HCT116 (cell line): ENCODE results near the gene CST11. TPM values are rescaled to one million over a fixed set of nuclear protein-coding genes. Genes with fewer than 3 reads are reported as not detected.

ENCODE experiments used
- ATAC-seq: fragments of 200-7000 bp; cut with Tn5 transposase; 2 replicates; pipeline ENCODE4 v1.9.1; 2020; ENCODE audit warnings: mild to moderate bottlenecking, moderate library complexity
- BruUV-seq: library from RNA; stranded (reverse); fragments of 400-500 nt; replicated peaks from 2 replicates; lab custom pipeline; 2021; lab: Mats Ljungman, UMichigan
- CTCF ChIA-PET: fragments of 300-600 bp; sonication (Branson Sonifier 250); formaldehyde crosslinking; loops from one replicate; lab custom pipeline; 2021; ENCODE audit warnings: antibody characterized with exemption; lab: Charles Lee
- POLR2A ChIA-PET: fragments of 300-600, 350-600 bp; sonication (Branson Sonifier 250); formaldehyde crosslinking; loops from one replicate; lab custom pipeline; 2021; ENCODE audit warnings: antibody characterized with exemption; lab: Charles Lee
- RAD21 ChIA-PET, 2 experiments: fragments of 300-600 bp; sonication (Branson Sonifier 250); formaldehyde crosslinking; loops; one replicate each; lab custom pipeline; 2023; ENCODE audit warnings: low total read pairs in 2 of 2; ENCODE audit not compliant: uncharacterized antibody in 2 of 2, unreplicated experiment in 2 of 2, low non-redundant PET in 1 of 2; lab: Charles Lee
- DNase-seq: peaks from one replicate; pipeline ENCODE4 v3.0.0-alpha.2; 2010; ENCODE audit warnings: low read depth, low spot score
- H2AFZ ChIP-seq: fragments of 200-600 bp; shearing (Covaris generic), sonication (generic); 2 replicates; pipeline ENCODE4 v1.6.1; 2017; ENCODE audit warnings: low read depth, mixed run types, mixed read lengths, antibody characterized with exemption, low read length; ENCODE audit not compliant: poor library complexity, severe bottlenecking
- H3K27ac ChIP-seq: 2 replicates; pipeline ENCODE4 v1.5.1; 2012; ENCODE audit warnings: low read depth, low read length
- H3K27me3 ChIP-seq: fragments of 200-600 bp; sonication (generic); 2 replicates; pipeline ENCODE4 v1.6.1; 2016; ENCODE audit warnings: mixed run types, low read length, mixed read lengths; ENCODE audit not compliant: insufficient read depth
- H3K36me3 ChIP-seq, 2 experiments: fragments of 200-500 bp in 1 of 2; fragments of 200-600 bp in 1 of 2; sonication (Bioruptor generic) in 1 of 2; sonication (generic) in 1 of 2; 2 replicates each; pipeline versions ENCODE4 v1.5.1 to v1.6.1; 2014 to 2016; ENCODE audit warnings: low read length in 2 of 2, inconsistent platforms in 1 of 2, mixed read lengths in 1 of 2, mixed run types in 1 of 2; ENCODE audit not compliant: insufficient read depth in 2 of 2, control insufficient read depth in 1 of 2
- H3K4me1 ChIP-seq, 2 experiments: fragments of 200-600 bp in 1 of 2; sonication (generic) in 1 of 2; 2 replicates each; pipeline versions ENCODE4 v1.5.1 to v1.6.1; 2012 to 2017; ENCODE audit warnings: low read length in 2 of 2, inconsistent platforms in 1 of 2, mild to moderate bottlenecking in 1 of 2, mixed read lengths in 1 of 2, mixed run types in 1 of 2, moderate library complexity in 1 of 2; ENCODE audit not compliant: insufficient read depth in 2 of 2, control insufficient read depth in 1 of 2
- H3K4me2 ChIP-seq: fragments of 200-600 bp; sonication (generic); 2 replicates; pipeline ENCODE4 v1.6.1; 2017; ENCODE audit warnings: mixed run types, low read length, mixed read lengths
- H3K4me3 ChIP-seq, 2 experiments: fragments of 200-600 bp in 1 of 2; sonication (generic) in 1 of 2; replicated peaks in 1 of 2; 2 replicates each; pipeline ENCODE4 v1.5.1; 2011 to 2016; ENCODE audit warnings: low read length in 2 of 2, control low read depth in 1 of 2, low read depth in 1 of 2, mild to moderate bottlenecking in 1 of 2, mixed read lengths in 1 of 2, mixed run types in 1 of 2
- H3K79me2 ChIP-seq: fragments of 200-600 bp; sonication (generic); 2 replicates; pipeline ENCODE4 v1.6.1; 2017; ENCODE audit warnings: mild to moderate bottlenecking, mixed run types, low read length, moderate library complexity, mixed read lengths; ENCODE audit not compliant: insufficient read depth
- H3K9ac ChIP-seq: fragments of 200-600 bp; sonication (generic); 2 replicates; pipeline ENCODE4 v1.6.1; 2016; ENCODE audit warnings: low read length, mixed read lengths
- H3K9me2 ChIP-seq: fragments of 200-600 bp; sonication (generic), shearing (Covaris generic); 2 replicates; pipeline ENCODE4 v1.6.1; 2017; ENCODE audit warnings: mixed run types, mild to moderate bottlenecking, moderate library complexity; ENCODE audit not compliant: insufficient read depth
- H3K9me3 ChIP-seq, 2 experiments: fragments of 200-500 bp in 1 of 2; fragments of 200-600 bp in 1 of 2; sonication (Bioruptor generic) in 1 of 2; sonication (generic) in 1 of 2; 2 replicates each; pipeline ENCODE4 v1.6.1; 2014 to 2017; ENCODE audit warnings: low read length in 2 of 2, mixed read lengths in 2 of 2, inconsistent platforms in 1 of 2, low read depth in 1 of 2, mild to moderate bottlenecking in 1 of 2, mixed run types in 1 of 2, moderate library complexity in 1 of 2; ENCODE audit not compliant: control insufficient read depth in 1 of 2, insufficient read depth in 1 of 2
- H4K20me1 ChIP-seq: fragments of 200-600 bp; sonication (generic), shearing (Covaris generic); 2 replicates; pipeline ENCODE4 v1.6.1; 2017; ENCODE audit warnings: mixed run types, mild to moderate bottlenecking, moderate library complexity; ENCODE audit not compliant: insufficient read depth
- ATF3 ChIP-seq: IDR thresholded peaks from 2 replicates; pipeline ENCODE4 v1.6.1; 2012
- CEBPB ChIP-seq: IDR thresholded peaks from 2 replicates; pipeline ENCODE4 v1.6.1; 2012; ENCODE audit warnings: low read depth
- EZH2phosphoT487 ChIP-seq: fragments of 200-600 bp; IDR thresholded peaks from 2 replicates; pipeline ENCODE4 v1.6.1; 2018; ENCODE audit warnings: antibody characterized with exemption, borderline replicate concordance
- FOSL1 ChIP-seq: IDR thresholded peaks from 2 replicates; pipeline ENCODE4 v1.6.1; 2012; ENCODE audit warnings: low read depth
- JUND ChIP-seq: IDR thresholded peaks from 2 replicates; pipeline ENCODE4 v1.6.1; 2012
- MAX ChIP-seq: IDR thresholded peaks from 2 replicates; pipeline ENCODE4 v1.6.1; 2012
- POLR2A ChIP-seq: IDR thresholded peaks from 2 replicates; pipeline ENCODE4 v1.7.0; 2011; ENCODE audit warnings: borderline replicate concordance; ENCODE audit not compliant: insufficient read depth, insufficient read length; ENCODE audit errors: extremely low read depth
- POLR2AphosphoS5 ChIP-seq: IDR thresholded peaks from 2 replicates; pipeline ENCODE4 v1.6.1; 2011; ENCODE audit warnings: mild to moderate bottlenecking, low read depth, low read length, moderate library complexity
- RAD21 ChIP-seq: IDR thresholded peaks from 2 replicates; pipeline ENCODE4 v1.6.1; 2012; ENCODE audit warnings: low read depth, mild to moderate bottlenecking
- REST ChIP-seq: IDR thresholded peaks from 2 replicates; pipeline ENCODE4 v1.6.1; 2012; ENCODE audit warnings: low read depth
- SIN3A ChIP-seq: IDR thresholded peaks from 2 replicates; pipeline ENCODE4 v1.6.1; 2012; ENCODE audit warnings: low read depth
- SP1 ChIP-seq: IDR thresholded peaks from 2 replicates; pipeline ENCODE4 v1.6.1; 2012; ENCODE audit warnings: low read depth
- SRF ChIP-seq: IDR thresholded peaks from 2 replicates; pipeline ENCODE4 v1.6.1; 2012; ENCODE audit warnings: low read depth
- TCF7L2 ChIP-seq: IDR thresholded peaks from 2 replicates; pipeline ENCODE4 v1.7.0; 2011; ENCODE audit warnings: borderline replicate concordance, inconsistent platforms; ENCODE audit not compliant: insufficient read depth, insufficient read length; ENCODE audit errors: extremely low read depth
- ZFX ChIP-seq: fragments of 450-650 bp; IDR thresholded peaks from 2 replicates; pipeline ENCODE4 v1.6.1; 2017
- ZNF274 ChIP-seq: fragments of 200-500 bp; sonication (Bioruptor generic); IDR thresholded peaks from 2 replicates; pipeline ENCODE4 v1.6.1; 2014; ENCODE audit warnings: mild to moderate bottlenecking, low read depth, low read length, inconsistent platforms
- intact Hi-C: fragments of 100-400 bp; cut with micrococcal nuclease; formaldehyde crosslinking; loops from 2 replicates; pipeline ENCODE4 v1.10.0; 2022
- total RNA-seq: library from RNA; stranded (reverse); gene quantifications from one replicate; pipeline ENCODE4 v1.2.1, GENCODE V29; 2021; ENCODE audit not compliant: unreplicated experiment

Gene CST11
- total RNA-seq, 1 experiment from 2014 or later: not detected

- TF ChIP-seq REST (no peak), ZFX (no peak), FOSL1 (no peak), ATF3 (no peak), MAX (no peak), RAD21 (no peak), POLR2AphosphoS5 (no peak), SRF (no peak)
Observed at GRCh38 chr20:23497536-23497935, 44.9 kb upstream of the CST11 start (continued).

- intact Hi-C loops: no loop called here
- Histone ChIP-seq H4K20me1 (no peaks in the 10 kb centered on the region), H3K36me3 (no peaks in the 10 kb centered on the region), H3K27ac (no peak overlapping the region), H3K9me2 (no peaks in the 10 kb centered on the region), H3K4me2 (no peak overlapping the region), H3K9ac (no peak overlapping the region), H3K79me2 (no peaks in the 10 kb centered on the region), H3K4me1 (no peaks in the 10 kb centered on the region), H2AFZ (no peak overlapping the region), H3K4me3 (no peak overlapping the region), H3K27me3 (no peaks in the 10 kb centered on the region), H3K9me3 (no peaks in the 10 kb centered on the region; a peak in 1 of 4 replicates)
- ATAC-seq (no peak), DNase-seq (no peak)
- CTCF ChIA-PET: no interaction called here
- RAD21 ChIA-PET: no interaction called here
- BruUV-seq: no TSS peak
- POLR2A ChIA-PET: no interaction called here
- TF ChIP-seq CEBPB (no peak), REST (no peak), ZNF274 (no peak), EZH2phosphoT487 (no peak), TCF7L2 (no peak), POLR2A (no peak), SIN3A (no peak), RAD21 (no peak), ATF3 (no peak), MAX (no peak), SRF (no peak), SP1 (no peak), JUND (no peak), POLR2AphosphoS5 (no peak), FOSL1 (no peak)
Observed at GRCh38 chr20:23493172-23493772, 40.6 kb upstream of the CST11 start.
